Neutrophil (primary cell): ENCODE measurements around the gene PRMT9.

Source experiments
- H3K27ac ChIP-seq: fragments of 200-600 bp; sonication (generic); 2 replicates; pipeline ENCODE4 v1.5.1; 2016; ENCODE audit warnings: mild to moderate bottlenecking, moderate library complexity
- H3K27me3 ChIP-seq: fragments of 200-600 bp; sonication (generic); 2 replicates; pipeline ENCODE4 v1.6.0; 2016; ENCODE audit warnings: mild to moderate bottlenecking
- H3K36me3 ChIP-seq: fragments of 200-600 bp; sonication (generic); 2 replicates; pipeline ENCODE4 v1.5.1; 2017
- H3K4me1 ChIP-seq, 2 experiments: fragments of 200-600 bp in 1 of 2; sonication (generic) in 1 of 2; 1 replicate in 1 of 2; 2 replicates in 1 of 2; pipeline versions ENCODE4 v1.5.1 to v1.6.1; 2013 to 2016; ENCODE audit warnings: low read depth in 1 of 2, low read length in 1 of 2, mild to moderate bottlenecking in 1 of 2, moderate library complexity in 1 of 2; ENCODE audit not compliant: control insufficient read depth in 1 of 2, insufficient read depth in 1 of 2
- H3K4me3 ChIP-seq, 2 experiments: fragments of 200-600 bp in 1 of 2; sonication (generic) in 1 of 2; 1 replicate in 1 of 2; 2 replicates in 1 of 2; pipeline ENCODE4 v1.5.1; 2013 to 2016; ENCODE audit warnings: low read depth in 1 of 2, low read length in 1 of 2, mild to moderate bottlenecking in 1 of 2, moderate library complexity in 1 of 2
- H3K9me3 ChIP-seq: fragments of 200-600 bp; sonication (generic); 2 replicates; pipeline ENCODE4 v1.5.1; 2016
- CTCF ChIP-seq: fragments of 200-600 bp; sonication (generic); IDR thresholded peaks from 2 replicates; pipeline ENCODE4 v1.5.1; 2016; ENCODE audit warnings: antibody characterized with exemption

PRMT9 gene

GRCh38 chr4:147655639-147656038 is 28.3 kb downstream of the PRMT9 start:
- H3K4me1 ChIP-seq, result no peaks in the 10 kb centered on the region
- TF ChIP-seq CTCF, result no peak
- no peak overlapping the region for H3K4me3 ChIP-seq
- peaks cover 70% of the 10 kb centered on the region for H3K36me3 ChIP-seq
- no peaks in the 10 kb centered on the region for H3K27me3 ChIP-seq
- H3K27ac ChIP-seq, result no peak overlapping the region
- H3K9me3 ChIP-seq, result no peaks in the 10 kb centered on the region

- Histone ChIP-seq H3K27ac (no peak overlapping the region), H3K36me3 (peaks cover 55% of the 10 kb centered on the region), H3K4me1 (no peaks in the 10 kb centered on the region), H3K9me3 (no peaks in the 10 kb centered on the region), H3K4me3 (no peak overlapping the region), H3K27me3 (no peaks in the 10 kb centered on the region)
- TF ChIP-seq CTCF, result no peak
Measured at GRCh38 chr4:147651563-147651962, 32.4 kb downstream of the PRMT9 start.

- Histone ChIP-seq H3K4me1 (no peaks in the 10 kb centered on the region), H3K9me3 (no peaks in the 10 kb centered on the region), H3K27ac (no peak overlapping the region), H3K36me3 (peaks cover 33% of the 10 kb centered on the region), H3K27me3 (no peaks in the 10 kb centered on the region), H3K4me3 (no peak overlapping the region)
- TF ChIP-seq CTCF, result no peak
Measured at GRCh38 chr4:147648656-147649055, 35.3 kb downstream of the PRMT9 start.

GRCh38 chr4:147645099-147645498 is 38.9 kb downstream of the PRMT9 start:
- Histone ChIP-seq H3K36me3 (peaks cover 45% of the 10 kb centered on the region), H3K4me1 (no peaks in the 10 kb centered on the region), H3K9me3 (no peaks in the 10 kb centered on the region), H3K27ac (no peak overlapping the region), H3K27me3 (no peaks in the 10 kb centered on the region), H3K4me3 (no peak overlapping the region)
- no peak for TF ChIP-seq CTCF

- Histone ChIP-seq H3K27ac (no peak overlapping the region), H3K27me3 (no peaks in the 10 kb centered on the region), H3K4me3 (no peak overlapping the region), H3K36me3 (peaks cover 43% of the 10 kb centered on the region), H3K9me3 (no peaks in the 10 kb centered on the region), H3K4me1 (no peaks in the 10 kb centered on the region)
- no peak for TF ChIP-seq CTCF
Measured at GRCh38 chr4:147644471-147644870, 39.5 kb downstream of the PRMT9 start.

GRCh38 chr4:147643616-147644015 is 40.3 kb downstream of the PRMT9 start:
- no peaks in the 10 kb centered on the region for H3K27me3 ChIP-seq
- no peaks in the 10 kb centered on the region for H3K4me1 ChIP-seq
- no peak overlapping the region for H3K4me3 ChIP-seq
- H3K27ac ChIP-seq, result no peak overlapping the region
- no peaks in the 10 kb centered on the region for H3K9me3 ChIP-seq
- no peak for TF ChIP-seq CTCF
- H3K36me3 ChIP-seq, result peaks cover 44% of the 10 kb centered on the region
